GM21515 (cell line): ENCODE results near the gene CACNA2D3.
"Not testable (repeated sequence)": the region's sequence is repeated elsewhere in the genome, so short reads cannot be mapped to it uniquely, and the experiment has no call there.

Experiments used
- ATAC-seq: cut with Tn5 transposase; IDR thresholded peaks from one replicate; pipeline ENCODE4 v1.9.1; 2021; ENCODE audit not compliant: unreplicated experiment

Gene CACNA2D3

DNA sequence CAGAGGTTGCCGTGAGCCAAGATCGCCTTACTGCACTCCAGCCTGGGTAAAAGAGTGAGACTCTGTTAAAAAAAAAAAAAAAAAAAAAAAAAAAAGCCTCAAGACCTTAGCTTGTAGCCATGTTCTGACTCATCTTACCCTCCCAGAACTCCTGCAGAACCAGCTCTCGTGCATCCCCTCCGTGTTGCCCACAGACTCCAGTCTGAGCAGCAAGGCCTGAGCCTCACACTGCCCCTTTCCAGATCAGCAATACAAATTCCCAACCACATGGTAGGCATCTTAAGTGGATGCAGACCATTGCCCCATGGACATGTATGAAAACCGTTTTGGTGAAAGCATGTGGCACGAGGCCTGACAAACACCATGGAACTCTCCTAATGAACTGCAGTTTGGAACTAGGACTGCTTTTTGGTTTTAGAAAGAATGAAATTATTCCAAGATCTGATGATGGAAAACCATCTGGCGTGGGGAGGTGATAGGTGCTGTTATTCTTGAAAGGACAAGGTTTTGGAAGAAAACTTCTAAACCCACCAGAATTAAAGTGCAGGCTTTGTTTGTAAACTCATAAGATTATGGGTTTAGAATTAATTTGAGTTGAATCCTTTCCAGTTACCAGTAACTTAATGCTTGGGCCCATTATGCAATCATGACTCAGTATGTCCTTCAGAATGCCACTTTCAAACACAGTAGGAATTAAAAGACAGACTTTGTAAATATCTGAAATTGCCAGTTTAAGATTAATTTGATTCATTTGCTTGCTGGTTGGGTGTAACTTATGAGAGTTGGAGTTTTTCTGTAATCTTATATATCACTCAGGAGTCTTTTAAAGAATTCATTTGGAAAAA, 969.3 kb downstream of the CACNA2D3 start:
- ATAC-seq, result no peak

DNA sequence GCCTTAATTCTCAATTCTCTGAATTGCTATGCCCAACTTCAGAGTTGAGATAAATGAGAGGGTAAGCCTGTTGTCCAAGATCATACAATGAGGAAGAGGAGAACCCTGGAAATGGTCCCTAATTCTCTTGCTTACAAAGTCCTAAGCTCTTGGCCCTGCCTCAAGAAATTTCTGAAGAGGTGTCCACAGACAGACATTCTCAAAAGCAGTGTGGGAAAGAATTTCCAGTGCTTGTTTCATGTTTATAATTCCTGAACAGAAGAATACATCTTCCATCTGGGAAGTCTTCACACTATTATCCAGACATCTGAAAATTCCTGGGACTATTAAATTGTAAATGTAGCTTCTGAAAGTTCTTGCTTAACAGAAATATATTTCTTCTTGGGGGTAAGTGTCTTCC, 972.3 kb downstream of the CACNA2D3 start:
- no peak for ATAC-seq

DNA sequence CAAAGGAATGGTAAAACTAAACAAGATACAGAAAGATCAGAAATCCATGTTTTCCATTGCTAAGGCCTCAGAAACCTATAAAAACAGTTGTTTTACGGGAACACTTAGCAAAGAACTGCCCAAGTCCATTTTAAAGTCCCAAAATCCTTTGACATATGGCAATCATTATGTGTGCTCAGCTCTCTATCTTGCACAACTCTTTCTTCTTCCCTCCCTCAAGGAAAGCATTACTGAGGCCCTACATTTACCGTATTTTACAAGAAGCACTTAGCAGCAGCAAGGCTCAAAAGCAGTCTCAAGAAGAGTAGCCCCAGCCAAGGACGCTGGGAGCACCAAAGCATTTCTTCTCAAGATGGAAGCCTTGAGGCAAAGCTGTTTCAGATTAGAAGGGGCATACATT, 975.1 kb downstream of the CACNA2D3 start:
- no peak for ATAC-seq

DNA sequence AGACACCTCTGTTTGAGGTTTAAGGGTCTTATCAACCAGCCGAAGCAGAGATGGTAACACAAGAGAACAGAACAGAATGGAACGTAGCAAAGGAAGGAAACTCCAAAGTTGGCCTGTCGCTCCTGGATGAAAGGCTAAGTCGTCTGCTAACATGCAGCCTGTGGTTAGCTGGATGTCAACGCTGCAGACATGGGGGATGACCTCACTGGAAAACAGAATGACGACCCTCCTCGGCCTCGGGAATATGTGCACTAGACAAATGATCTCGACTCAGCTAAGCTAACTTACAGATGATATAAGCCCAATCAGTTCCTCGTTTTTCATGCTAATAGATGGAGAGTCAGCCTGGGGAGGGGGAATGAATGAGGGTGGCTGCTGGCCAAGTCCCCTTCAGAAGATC, 983.3 kb downstream of the CACNA2D3 start:
- no peak for ATAC-seq

DNA sequence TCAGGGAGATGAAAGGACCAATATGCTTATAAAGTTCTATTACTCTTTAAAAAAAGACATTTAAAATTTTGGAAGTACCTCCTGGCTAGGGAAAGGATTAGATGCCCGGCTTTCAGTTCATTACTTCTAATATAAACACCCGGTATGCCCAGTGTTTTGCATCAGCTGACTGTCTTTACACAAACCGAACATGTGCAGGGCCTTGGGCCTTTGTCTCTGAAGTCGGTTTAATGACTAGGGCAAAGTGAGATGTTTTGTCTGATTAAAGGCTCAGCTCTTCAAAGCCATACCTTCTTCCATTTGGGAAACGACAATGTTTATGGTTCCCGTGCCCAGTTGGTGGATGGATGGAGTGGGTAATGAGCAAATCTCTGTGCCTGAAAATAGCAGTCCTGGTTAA, 984.8 kb downstream of the CACNA2D3 start:
- no peak for ATAC-seq

DNA sequence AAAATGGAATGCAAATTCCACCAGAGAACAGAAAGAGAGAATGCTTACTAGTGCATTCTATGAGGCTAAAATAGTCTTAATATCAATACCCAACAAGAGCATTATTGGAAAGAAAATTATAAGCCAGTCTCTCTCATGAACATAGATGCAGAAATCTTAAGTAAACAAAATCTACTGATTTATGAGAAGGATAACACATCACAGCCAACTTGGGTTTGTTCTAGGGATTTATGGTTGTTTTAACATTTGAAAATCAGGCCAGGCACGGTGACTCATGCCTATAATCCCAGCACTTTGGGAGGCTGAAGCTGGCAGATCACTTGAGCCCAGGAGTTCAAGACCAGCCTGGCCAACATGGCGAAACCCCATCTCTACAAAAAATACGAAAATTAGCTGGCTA, 989.6 kb downstream of the CACNA2D3 start:
- ATAC-seq, result not testable (repeated sequence)

DNA sequence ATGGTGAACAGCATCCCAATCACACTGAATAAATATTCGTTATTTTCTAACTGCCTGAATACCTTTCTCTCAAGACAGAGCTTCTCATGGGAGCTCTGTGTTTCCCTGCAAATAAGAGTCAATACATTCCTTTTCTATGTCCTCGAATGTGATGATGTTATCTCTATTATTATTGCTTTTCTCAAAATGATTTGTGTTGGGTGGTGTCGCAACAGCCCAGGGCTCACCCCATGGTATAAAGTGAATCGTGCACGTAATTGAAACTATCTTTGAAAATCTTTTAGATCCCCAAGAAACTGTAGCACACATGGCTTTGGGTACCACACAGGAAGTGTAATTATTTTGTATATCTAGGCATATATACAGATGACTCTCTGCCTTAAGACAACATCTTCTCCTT, 996.1 kb downstream of the CACNA2D3 start:
- ATAC-seq, result no peak

DNA sequence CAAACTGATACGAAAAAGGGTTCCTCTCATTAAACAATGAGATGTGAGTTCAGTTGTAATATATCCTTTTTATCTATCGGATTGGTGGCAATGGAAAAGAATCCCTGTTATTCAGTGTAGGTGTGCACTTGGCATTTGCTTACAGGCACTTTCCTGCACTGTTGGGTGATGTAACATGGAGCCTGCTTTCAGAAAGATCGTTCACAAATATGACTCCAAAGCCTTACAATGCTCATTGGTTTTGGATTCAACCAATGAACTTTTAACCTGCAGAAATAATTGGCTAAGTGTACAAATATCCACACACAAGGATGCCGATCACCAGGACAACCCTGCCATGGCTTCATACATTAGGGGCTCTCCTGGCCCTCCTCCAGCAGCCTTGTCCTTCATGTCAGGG, 996.9 kb downstream of the CACNA2D3 start:
- ATAC-seq, result no peak

DNA sequence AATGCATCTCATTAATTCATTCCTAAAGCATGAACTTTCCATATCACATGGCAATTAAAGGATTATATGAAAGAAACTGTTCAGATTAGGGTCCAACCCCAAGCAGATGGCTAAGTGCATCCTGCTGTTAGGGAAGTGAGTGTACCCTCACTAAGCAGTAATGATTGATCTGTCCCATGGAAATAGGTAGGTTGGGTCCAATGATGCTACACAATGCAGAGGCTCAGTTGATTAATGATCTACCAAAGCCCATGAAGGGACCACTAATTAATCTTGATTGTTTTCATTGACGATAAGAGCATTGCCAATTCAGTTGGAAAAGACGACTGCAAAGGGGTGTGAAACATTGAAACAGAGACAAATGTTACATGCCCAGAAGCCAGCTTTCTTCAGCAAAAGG, 1000.0 kb downstream of the CACNA2D3 start:
- no peak for ATAC-seq
